Smooth muscle cell (in vitro differentiated cells): Measurements from ENCODE around the gene KTN1. TPM values are rescaled to one million over a fixed set of nuclear protein-coding genes. Genes with fewer than 3 reads are reported as not detected.

ENCODE experiments used
- DNase-seq: peaks from one replicate; lab custom pipeline; 2025; ENCODE audit not compliant: unreplicated experiment; lab: John Stamatoyannopoulos, UW
- H2AFZ ChIP-seq: fragments of 200-600 bp; sonication (generic); 2 replicates; pipeline ENCODE4 v1.6.0; 2016; ENCODE audit warnings: antibody characterized with exemption, low read depth, mild to moderate bottlenecking
- H3F3A ChIP-seq: fragments of 200-600 bp; sonication (generic); 2 replicates; pipeline ENCODE4 v1.6.0; 2017; ENCODE audit warnings: antibody characterized with exemption, low read depth
- H3K27ac ChIP-seq: fragments of 200-600 bp; sonication (generic); 2 replicates; pipeline ENCODE4 v1.5.1; 2016; ENCODE audit warnings: low read depth, mild to moderate bottlenecking
- H3K27me3 ChIP-seq: fragments of 200-600 bp; sonication (generic); 2 replicates; pipeline ENCODE4 v1.6.1; 2016; ENCODE audit warnings: low read depth, mild to moderate bottlenecking
- H3K36me3 ChIP-seq: fragments of 200-600 bp; sonication (generic); 2 replicates; pipeline ENCODE4 v1.5.1; 2016; ENCODE audit warnings: low read depth
- H3K4me1 ChIP-seq: fragments of 200-600 bp; sonication (generic); 2 replicates; pipeline ENCODE4 v1.5.1; 2016; ENCODE audit warnings: low read depth
- H3K4me2 ChIP-seq: fragments of 200-600 bp; sonication (generic); 2 replicates; pipeline ENCODE4 v1.6.0; 2016; ENCODE audit warnings: mild to moderate bottlenecking
- H3K4me3 ChIP-seq: fragments of 200-600 bp; sonication (generic); 2 replicates; pipeline ENCODE4 v1.5.1; 2016; ENCODE audit warnings: mild to moderate bottlenecking
- H3K79me2 ChIP-seq: fragments of 200-600 bp; sonication (generic); 2 replicates; pipeline ENCODE4 v1.6.0; 2016; ENCODE audit warnings: low read depth, mild to moderate bottlenecking
- H3K9ac ChIP-seq: fragments of 200-600 bp; sonication (generic); 2 replicates; pipeline ENCODE4 v1.6.0; 2016; ENCODE audit warnings: low read depth
- H3K9me3 ChIP-seq: fragments of 200-600 bp; sonication (generic); replicated peaks from 2 replicates; pipeline ENCODE4 v1.5.1; 2016; ENCODE audit warnings: low read depth
- H4K20me1 ChIP-seq: fragments of 200-600 bp; sonication (generic); 2 replicates; pipeline ENCODE4 v1.6.0; 2016; ENCODE audit warnings: low read depth
- CTCF ChIP-seq: fragments of 200-600 bp; sonication (generic); IDR thresholded peaks from 2 replicates; pipeline ENCODE4 v1.5.1; 2017; ENCODE audit warnings: borderline replicate concordance, mild to moderate bottlenecking, antibody characterized with exemption; ENCODE audit not compliant: insufficient read depth, poor library complexity, severe bottlenecking
- WGBS: methylation state at CpG from one replicate; pipeline ENCODE4 v1.1.7; 2016; ENCODE audit warnings: low lambda C conversion rate; 5-methylcytosine and 5-hydroxymethylcytosine counted together
- polyA plus RNA-seq: library from polyadenylated mRNA; unstranded; fragments of >200 nt; fragmentation: Nextera tagmentation; extraction: Ambion mirVana; gene quantifications from 2 replicates; pipeline ENCODE4 v1.2.1, GENCODE V29; 2016
- total RNA-seq: library from RNA; depleted of rRNA; stranded (reverse); fragments of >200 nt; gene quantifications from 2 replicates; pipeline ENCODE4 v1.2.3, GENCODE V29; 2014

The KTN1 gene
- total and polyA plus RNA-seq, 2 experiments from 2014 or later, result 84.8 to 119 TPM

- Histone ChIP-seq H3F3A (no peaks in the 10 kb centered on the region), H3K9ac (no peak overlapping the region), H2AFZ (no peak overlapping the region), H3K4me1 (no peaks in the 10 kb centered on the region), H3K4me2 (no peak overlapping the region), H3K4me3 (no peak overlapping the region), H3K36me3 (peaks cover 47% of the 10 kb centered on the region), H3K9me3 (no peaks in the 10 kb centered on the region), H3K27ac (no peak overlapping the region), H4K20me1 (peaks cover 2% of the 10 kb centered on the region), H3K79me2 (peaks cover 6% of the 10 kb centered on the region), H3K27me3 (no peaks in the 10 kb centered on the region)
- TF ChIP-seq CTCF, result no peak
- no peak for DNase-seq
- 92% methylated on average over 2 of the region's 2 CpGs for WGBS
These were observed 91.6 kb downstream of the KTN1 start for GRCh38 chr14:55671641-55672040.

- H2AFZ ChIP-seq, result no peak overlapping the region
- H3K4me3 ChIP-seq, result no peak overlapping the region
- no peaks in the 10 kb centered on the region for H3F3A ChIP-seq
- no peaks in the 10 kb centered on the region for H4K20me1 ChIP-seq
- H3K9ac ChIP-seq, result no peak overlapping the region
- 95% methylated on average over 2 of the region's 2 CpGs for WGBS
- no peak for TF ChIP-seq CTCF
- no peak for DNase-seq
- H3K27ac ChIP-seq, result no peak overlapping the region
- no peaks in the 10 kb centered on the region for H3K9me3 ChIP-seq
- no peaks in the 10 kb centered on the region for H3K79me2 ChIP-seq
- peaks cover 48% of the 10 kb centered on the region for H3K36me3 ChIP-seq
- H3K4me2 ChIP-seq, result no peak overlapping the region
- no peaks in the 10 kb centered on the region for H3K27me3 ChIP-seq
- no peaks in the 10 kb centered on the region for H3K4me1 ChIP-seq
These were observed 93.0 kb downstream of the KTN1 start for GRCh38 chr14:55673048-55673447.

GRCh38 chr14:55681096-55681495, 101.1 kb downstream of the KTN1 start:
- Histone ChIP-seq H2AFZ (no peak overlapping the region), H3F3A (no peaks in the 10 kb centered on the region), H4K20me1 (no peaks in the 10 kb centered on the region), H3K27ac (no peak overlapping the region), H3K4me2 (no peak overlapping the region), H3K4me1 (no peaks in the 10 kb centered on the region), H3K4me3 (no peak overlapping the region), H3K79me2 (no peaks in the 10 kb centered on the region), H3K27me3 (no peaks in the 10 kb centered on the region), H3K9ac (no peak overlapping the region), H3K36me3 (peaks cover 30% of the 10 kb centered on the region), H3K9me3 (no peaks in the 10 kb centered on the region)
- no peak for DNase-seq
- TF ChIP-seq CTCF, result no peak
- WGBS, result 96% methylated on average over 2 of the region's 2 CpGs

- Histone ChIP-seq H3K9ac (no peak overlapping the region), H3K27me3 (no peaks in the 10 kb centered on the region), H2AFZ (no peak overlapping the region), H3K27ac (no peak overlapping the region), H3K9me3 (no peaks in the 10 kb centered on the region), H4K20me1 (no peaks in the 10 kb centered on the region), H3K4me1 (no peaks in the 10 kb centered on the region), H3K36me3 (peaks cover 11% of the 10 kb centered on the region), H3F3A (no peaks in the 10 kb centered on the region), H3K4me2 (no peak overlapping the region), H3K4me3 (no peak overlapping the region), H3K79me2 (no peaks in the 10 kb centered on the region)
- no peak for DNase-seq
- 98% methylated on average over 8 of the region's 8 CpGs for WGBS
- TF ChIP-seq CTCF, result no peak
These were observed 105.1 kb downstream of the KTN1 start for GRCh38 chr14:55684956-55685584.
